GM12874 (cell line): Measurements from ENCODE around the gene EMILIN2.

Source experiments
- TF ChIP-seq, protein P1 (sequence below): IDR thresholded peaks from 2 replicates; pipeline ENCODE4 v1.5.1; 2011; ENCODE audit warnings: low read depth, mild to moderate bottlenecking, control low read depth, low read length, moderate library complexity; ENCODE audit not compliant: insufficient read depth

EMILIN2 gene

DNA sequence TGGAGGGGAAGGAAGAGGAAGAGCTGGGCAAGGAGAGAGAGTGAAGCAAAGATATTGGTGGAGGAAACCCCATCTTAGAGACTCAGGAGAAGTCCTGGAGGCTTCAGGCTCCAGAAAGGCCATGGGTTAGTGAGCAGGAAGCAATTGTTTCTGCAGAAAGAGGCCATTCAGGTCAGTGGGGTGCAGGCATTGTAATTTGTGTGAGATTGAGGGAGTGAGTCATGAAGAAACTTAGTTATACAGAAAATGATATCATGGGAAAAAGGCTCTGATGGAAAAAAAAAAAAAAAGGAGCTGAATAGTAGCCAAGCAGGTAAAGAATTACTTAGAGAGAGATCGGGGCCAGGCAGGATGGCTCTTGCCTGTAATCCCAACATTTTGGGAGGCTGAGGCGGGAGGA, 4.0 kb downstream of the EMILIN2 start:
- TF ChIP-seq, protein P1, sequence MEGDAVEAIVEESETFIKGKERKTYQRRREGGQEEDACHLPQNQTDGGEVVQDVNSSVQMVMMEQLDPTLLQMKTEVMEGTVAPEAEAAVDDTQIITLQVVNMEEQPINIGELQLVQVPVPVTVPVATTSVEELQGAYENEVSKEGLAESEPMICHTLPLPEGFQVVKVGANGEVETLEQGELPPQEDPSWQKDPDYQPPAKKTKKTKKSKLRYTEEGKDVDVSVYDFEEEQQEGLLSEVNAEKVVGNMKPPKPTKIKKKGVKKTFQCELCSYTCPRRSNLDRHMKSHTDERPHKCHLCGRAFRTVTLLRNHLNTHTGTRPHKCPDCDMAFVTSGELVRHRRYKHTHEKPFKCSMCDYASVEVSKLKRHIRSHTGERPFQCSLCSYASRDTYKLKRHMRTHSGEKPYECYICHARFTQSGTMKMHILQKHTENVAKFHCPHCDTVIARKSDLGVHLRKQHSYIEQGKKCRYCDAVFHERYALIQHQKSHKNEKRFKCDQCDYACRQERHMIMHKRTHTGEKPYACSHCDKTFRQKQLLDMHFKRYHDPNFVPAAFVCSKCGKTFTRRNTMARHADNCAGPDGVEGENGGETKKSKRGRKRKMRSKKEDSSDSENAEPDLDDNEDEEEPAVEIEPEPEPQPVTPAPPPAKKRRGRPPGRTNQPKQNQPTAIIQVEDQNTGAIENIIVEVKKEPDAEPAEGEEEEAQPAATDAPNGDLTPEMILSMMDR = no peak

DNA sequence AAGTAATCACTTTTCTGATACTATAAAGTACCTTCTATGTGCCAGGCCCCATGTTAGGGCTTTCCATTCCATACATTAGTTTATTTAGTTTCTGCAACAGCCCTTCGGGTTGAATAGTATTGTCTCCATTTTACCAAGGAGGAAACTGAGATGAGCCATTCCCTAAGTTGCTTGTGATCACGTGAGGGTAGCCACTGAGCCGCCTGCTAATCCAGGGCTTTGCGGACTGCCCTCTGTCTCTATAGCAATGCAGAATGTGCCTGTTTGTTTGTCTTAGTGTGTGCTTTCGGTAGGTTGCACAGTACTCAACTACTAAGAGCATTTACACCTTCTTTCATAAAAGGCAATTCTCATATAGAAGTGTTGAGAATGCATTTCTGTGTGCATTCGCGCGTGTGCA, 5.0 kb downstream of the EMILIN2 start:
- TF ChIP-seq, protein P1 = no peak

DNA sequence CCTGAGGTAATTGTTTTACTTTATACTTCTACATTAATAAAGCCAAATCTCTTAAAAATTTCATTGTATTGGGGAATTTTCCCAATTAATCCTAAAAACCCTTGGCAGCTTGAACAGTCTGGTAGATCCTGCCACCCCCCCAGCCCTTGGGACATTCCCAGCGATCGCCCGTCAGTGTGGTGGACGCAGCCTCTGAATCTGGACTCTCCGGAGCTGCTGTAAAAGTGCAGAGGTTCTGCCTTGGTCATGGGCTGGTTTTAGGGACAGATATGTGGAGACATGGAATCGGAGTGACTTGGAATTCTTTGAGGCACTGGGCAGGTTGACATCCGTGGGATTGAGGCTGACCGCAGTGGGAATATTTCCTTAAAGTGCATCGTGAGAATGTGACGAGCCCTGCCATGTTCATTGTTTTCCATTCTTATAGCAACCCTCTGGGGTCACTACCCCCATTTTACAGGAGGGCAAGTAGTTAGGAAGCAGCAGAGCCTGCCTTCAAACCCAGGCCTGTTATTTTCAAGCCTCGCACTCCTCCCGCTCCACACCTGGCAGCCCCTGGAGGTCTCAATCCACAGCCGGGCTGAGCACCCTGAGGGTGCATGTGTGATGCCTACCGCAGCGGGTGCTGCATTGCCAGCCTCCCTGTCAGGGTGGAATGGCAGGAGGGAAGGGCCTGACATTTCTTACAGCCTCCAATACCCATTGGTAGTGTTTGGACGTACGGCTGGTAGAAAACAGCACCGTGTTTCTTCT, 6.5 kb downstream of the EMILIN2 start:
- TF ChIP-seq, protein P1 = no peak

DNA sequence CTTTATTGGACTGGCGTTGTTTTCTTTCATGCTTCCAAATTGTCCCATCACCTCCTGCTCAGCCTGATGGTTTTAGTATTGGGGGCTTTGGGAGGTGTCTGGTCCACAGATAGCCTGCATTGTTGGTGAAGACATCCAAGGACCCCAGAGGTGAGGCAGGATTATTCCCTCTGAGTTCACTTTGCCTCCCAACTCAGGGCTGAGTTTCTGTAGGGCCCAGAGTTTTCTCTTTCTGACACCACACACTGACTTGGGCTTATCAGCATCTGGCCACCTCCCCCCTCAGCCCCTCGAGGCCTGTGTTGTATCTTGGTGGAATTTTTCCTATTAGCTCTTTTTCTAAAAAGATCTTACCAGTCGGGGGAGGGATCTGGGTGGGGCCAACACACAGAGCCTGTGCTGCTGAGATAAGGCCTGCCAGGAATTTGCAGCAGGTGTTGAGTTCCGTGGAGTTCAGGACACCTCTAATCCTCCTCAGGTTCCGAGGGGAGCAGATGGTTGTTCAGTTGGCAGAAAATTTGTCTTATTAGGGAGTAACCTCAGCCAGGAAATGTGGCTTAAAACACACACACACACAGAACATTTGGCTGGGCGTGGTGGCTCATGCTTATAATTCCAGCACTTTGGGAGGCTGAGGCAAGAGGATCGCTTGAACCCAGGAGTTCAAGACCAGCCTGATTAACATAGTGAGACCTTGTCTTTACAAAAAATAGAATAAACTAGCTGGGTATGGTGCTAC, 7.3 kb downstream of the EMILIN2 start:
- TF ChIP-seq, protein P1 = no peak

DNA sequence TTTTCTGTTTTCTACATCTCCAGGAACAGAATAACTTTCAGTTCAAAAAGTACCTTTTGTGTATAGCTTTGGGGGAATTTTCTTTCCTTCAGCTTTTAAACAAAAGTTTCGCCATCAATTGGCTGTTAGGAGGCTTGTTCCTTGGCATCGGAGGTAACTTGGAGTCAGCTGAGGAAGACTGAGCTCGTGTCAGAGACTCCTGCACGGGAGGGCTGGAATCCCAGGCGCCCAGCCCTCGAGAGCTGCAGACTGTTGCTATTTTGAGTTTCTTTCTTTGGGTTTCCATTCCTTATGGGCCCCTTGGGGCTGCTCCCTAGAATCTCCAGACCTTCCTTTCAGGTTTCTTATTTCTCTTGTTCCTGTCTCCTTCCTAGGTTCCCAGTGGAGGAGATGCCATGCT, 8.1 kb downstream of the EMILIN2 start:
- TF ChIP-seq, protein P1 = no peak

DNA sequence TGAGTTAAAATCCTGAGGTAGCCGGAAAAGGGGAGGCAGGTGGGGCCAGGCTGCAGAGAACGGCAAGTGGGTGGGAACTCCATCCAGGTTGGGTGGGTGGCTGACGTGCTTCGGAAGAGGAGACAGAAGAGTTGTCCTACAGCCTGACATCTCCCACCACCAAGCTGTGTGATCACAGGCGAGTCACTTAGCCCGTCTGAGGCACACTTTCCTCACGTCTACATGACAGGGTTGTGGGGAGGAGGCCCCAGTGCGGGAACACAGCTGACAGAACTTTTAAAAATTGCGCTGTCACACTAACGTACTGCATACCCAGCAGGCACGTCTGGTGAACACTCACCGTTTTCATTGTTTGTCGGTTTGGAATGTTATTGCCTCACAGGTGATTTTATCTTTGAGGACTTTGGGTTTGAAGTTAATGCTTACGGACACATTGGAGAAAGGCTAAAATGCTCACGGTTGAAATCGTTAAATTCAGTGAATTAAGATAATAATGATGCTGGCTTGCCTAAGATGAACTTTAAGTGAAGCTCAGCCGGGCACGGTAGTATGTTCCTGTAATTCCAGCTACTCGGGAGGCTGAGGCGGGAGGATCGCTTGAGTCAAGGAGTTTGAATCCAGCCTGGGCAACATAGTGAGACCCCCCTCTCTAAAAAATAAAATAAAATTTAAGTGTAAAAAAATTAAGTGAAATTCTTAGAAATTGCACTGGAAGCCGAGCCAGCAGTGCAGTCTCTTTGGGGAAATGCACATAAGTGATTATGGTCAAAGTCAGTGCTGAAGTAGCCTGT, 8.9 kb downstream of the EMILIN2 start:
- TF ChIP-seq, protein P1 = no peak

DNA sequence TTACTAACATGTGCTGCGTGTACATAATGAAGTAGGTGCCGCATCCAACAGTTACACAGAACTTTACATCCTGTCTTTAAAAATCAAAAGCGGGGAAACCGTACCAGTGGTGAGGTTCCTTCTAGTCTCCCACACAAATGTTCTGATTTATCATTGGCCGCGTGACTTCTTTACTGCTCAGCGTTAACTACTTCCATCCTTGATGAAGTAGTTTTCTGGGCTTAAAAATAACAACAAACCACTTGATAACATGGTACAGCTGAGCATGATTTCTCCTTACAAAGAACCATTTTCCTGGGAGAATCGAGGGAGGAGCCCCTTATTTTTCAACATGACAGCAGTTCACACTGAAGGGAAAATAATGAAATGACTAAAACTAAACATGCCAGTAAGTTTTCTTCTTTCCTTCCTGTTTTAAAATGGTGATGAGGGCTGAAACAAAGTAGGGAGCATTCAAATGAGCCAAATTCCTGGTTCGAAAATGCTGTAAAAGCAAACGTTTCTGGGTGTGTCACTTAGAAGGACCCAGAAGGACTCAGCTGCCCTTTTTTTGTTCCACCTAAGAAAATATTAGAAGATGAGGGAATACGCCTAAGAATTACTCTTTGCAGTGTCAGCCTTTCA, 9.9 kb downstream of the EMILIN2 start:
- TF ChIP-seq, protein P1 = no peak
